Panc1 (cell line): Measurements from ENCODE around the gene GLT1D1. TPM values are rescaled to one million over a fixed set of nuclear protein-coding genes. Genes with fewer than 3 reads are reported as not detected.

Experiments used
- ATAC-seq: fragments of 200-7000 bp; cut with Tn5 transposase; 2 replicates; pipeline ENCODE4 v1.9.1; 2020; ENCODE audit warnings: mild to moderate bottlenecking, moderate library complexity
- BruUV-seq: library from RNA; stranded (reverse); fragments of 400-500 nt; replicated peaks from 2 replicates; lab custom pipeline; 2021; lab: Mats Ljungman, UMichigan
- CTCF ChIA-PET: fragments of 300-600 bp; sonication (Branson Sonifier 250); formaldehyde crosslinking; loops from one replicate; lab custom pipeline; 2022; ENCODE audit warnings: antibody characterized with exemption; lab: Charles Lee
- POLR2A ChIA-PET: fragments of 300-600 bp; sonication (Branson Sonifier 250); formaldehyde crosslinking; loops from one replicate; lab custom pipeline; 2022; ENCODE audit warnings: antibody characterized with exemption; lab: Charles Lee
- DNase-seq: peaks from one replicate; pipeline ENCODE4 v3.0.0-alpha.2; 2010; ENCODE audit warnings: low read depth, low spot score
- H3K27ac ChIP-seq: 2 replicates; pipeline ENCODE4 v1.5.1; 2011; ENCODE audit warnings: mild to moderate bottlenecking, low read length, inconsistent platforms
- H3K27me3 ChIP-seq: fragments of 200-500 bp; sonication (Bioruptor generic); 2 replicates; pipeline ENCODE4 v1.6.0; 2014; ENCODE audit warnings: low read length, inconsistent platforms; ENCODE audit not compliant: control insufficient read depth, insufficient read depth
- H3K36me3 ChIP-seq: fragments of 200-500 bp; sonication (Bioruptor generic); 2 replicates; pipeline ENCODE4 v1.5.1; 2014; ENCODE audit warnings: inconsistent platforms, mild to moderate bottlenecking, low read length, moderate library complexity; ENCODE audit not compliant: control insufficient read depth, insufficient read depth
- H3K4me1 ChIP-seq: 2 replicates; pipeline ENCODE4 v1.5.1; 2011; ENCODE audit warnings: inconsistent platforms, mild to moderate bottlenecking, low read length, moderate library complexity; ENCODE audit not compliant: control insufficient read depth, insufficient read depth
- H3K4me3 ChIP-seq, 2 experiments: 2 replicates each; pipeline ENCODE4 v1.5.1; 2011 to 2012; ENCODE audit warnings: low read depth in 2 of 2, low read length in 2 of 2, mild to moderate bottlenecking in 2 of 2, inconsistent platforms in 1 of 2, moderate library complexity in 1 of 2
- H3K9me3 ChIP-seq: fragments of 200-500 bp; sonication (Bioruptor generic); 2 replicates; pipeline ENCODE4 v1.5.1; 2014; ENCODE audit warnings: low read depth, mild to moderate bottlenecking, inconsistent platforms, low read length, moderate library complexity; ENCODE audit not compliant: control insufficient read depth, insufficient read depth
- POLR2AphosphoS5 ChIP-seq: IDR thresholded peaks from 2 replicates; pipeline ENCODE4 v1.6.1; 2012; ENCODE audit warnings: mild to moderate bottlenecking, low read depth, low read length, moderate library complexity
- SIN3A ChIP-seq: IDR thresholded peaks from 2 replicates; pipeline ENCODE4 v1.6.1; 2012; ENCODE audit warnings: low read depth, mild to moderate bottlenecking, low read length, moderate library complexity, borderline replicate concordance; ENCODE audit not compliant: insufficient read depth
- TCF7L2 ChIP-seq: IDR thresholded peaks from 2 replicates; pipeline ENCODE4 v1.6.1; 2011; ENCODE audit warnings: mild to moderate bottlenecking, low read depth, low read length, inconsistent platforms
- in situ Hi-C: cut with HindIII; loops from 2 replicates; pipeline ENCODE4 v1.10.0; 2016; ENCODE audit warnings: low sequenced_read_pairs, low pct_unique_long_range_greater_than_20kb
- intact Hi-C: fragments of 100-400 bp; cut with micrococcal nuclease; formaldehyde crosslinking; loops from one replicate; pipeline ENCODE4 v1.10.0; 2022; ENCODE audit not compliant: unreplicated experiment
- total RNA-seq: library from RNA; stranded (reverse); gene quantifications from one replicate; pipeline ENCODE4 v1.2.1, GENCODE V29; 2021; ENCODE audit not compliant: unreplicated experiment
- TF ChIP-seq, protein P1 (sequence below), 2 experiments: IDR thresholded peaks; 2 replicates each; pipeline ENCODE4 v1.6.1; 2011 to 2012; ENCODE audit warnings: low read depth in 2 of 2, control low read depth in 1 of 2, low read length in 1 of 2, mild to moderate bottlenecking in 1 of 2, moderate library complexity in 1 of 2; ENCODE audit not compliant: insufficient read depth in 1 of 2
- TF ChIP-seq, protein P2 (sequence below): fragments of 450-650 bp; IDR thresholded peaks from 2 replicates; pipeline ENCODE4 v1.5.1; 2017; ENCODE audit warnings: mild to moderate bottlenecking

GLT1D1 gene
- total RNA-seq, 1 experiment from 2014 or later = not detected

DNA sequence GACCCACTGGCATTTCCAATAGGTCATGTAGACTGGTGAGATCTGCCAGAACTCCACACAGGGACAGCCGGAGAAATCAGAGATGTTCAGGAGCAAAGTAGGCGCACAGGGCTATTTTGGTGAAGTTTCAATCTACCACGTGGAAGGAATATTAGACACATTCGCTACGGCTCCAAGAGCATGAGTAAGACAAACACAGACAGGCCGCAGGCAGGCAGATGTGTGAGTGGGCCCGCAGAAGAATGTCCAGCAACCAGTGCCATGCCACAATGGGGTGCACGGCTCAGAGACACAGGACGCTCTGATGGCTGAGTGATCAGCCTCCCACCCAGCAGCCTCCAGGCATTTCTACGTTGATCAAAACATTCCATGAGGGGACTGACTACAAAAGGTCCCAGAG is 39.9 kb upstream of the GLT1D1 start:
- Histone ChIP-seq H3K36me3 (peaks cover 5% of the 10 kb centered on the region; the same call in 1 of the 2 replicates), H3K27ac (no peak overlapping the region), H3K9me3 (no peaks in the 10 kb centered on the region), H3K27me3 (no peaks in the 10 kb centered on the region), H3K4me1 (peaks cover 12% of the 10 kb centered on the region), H3K4me3 (no peak overlapping the region)
- no TSS peak for BruUV-seq
- no peak for TF ChIP-seq SIN3A
- TF ChIP-seq, protein P1, sequence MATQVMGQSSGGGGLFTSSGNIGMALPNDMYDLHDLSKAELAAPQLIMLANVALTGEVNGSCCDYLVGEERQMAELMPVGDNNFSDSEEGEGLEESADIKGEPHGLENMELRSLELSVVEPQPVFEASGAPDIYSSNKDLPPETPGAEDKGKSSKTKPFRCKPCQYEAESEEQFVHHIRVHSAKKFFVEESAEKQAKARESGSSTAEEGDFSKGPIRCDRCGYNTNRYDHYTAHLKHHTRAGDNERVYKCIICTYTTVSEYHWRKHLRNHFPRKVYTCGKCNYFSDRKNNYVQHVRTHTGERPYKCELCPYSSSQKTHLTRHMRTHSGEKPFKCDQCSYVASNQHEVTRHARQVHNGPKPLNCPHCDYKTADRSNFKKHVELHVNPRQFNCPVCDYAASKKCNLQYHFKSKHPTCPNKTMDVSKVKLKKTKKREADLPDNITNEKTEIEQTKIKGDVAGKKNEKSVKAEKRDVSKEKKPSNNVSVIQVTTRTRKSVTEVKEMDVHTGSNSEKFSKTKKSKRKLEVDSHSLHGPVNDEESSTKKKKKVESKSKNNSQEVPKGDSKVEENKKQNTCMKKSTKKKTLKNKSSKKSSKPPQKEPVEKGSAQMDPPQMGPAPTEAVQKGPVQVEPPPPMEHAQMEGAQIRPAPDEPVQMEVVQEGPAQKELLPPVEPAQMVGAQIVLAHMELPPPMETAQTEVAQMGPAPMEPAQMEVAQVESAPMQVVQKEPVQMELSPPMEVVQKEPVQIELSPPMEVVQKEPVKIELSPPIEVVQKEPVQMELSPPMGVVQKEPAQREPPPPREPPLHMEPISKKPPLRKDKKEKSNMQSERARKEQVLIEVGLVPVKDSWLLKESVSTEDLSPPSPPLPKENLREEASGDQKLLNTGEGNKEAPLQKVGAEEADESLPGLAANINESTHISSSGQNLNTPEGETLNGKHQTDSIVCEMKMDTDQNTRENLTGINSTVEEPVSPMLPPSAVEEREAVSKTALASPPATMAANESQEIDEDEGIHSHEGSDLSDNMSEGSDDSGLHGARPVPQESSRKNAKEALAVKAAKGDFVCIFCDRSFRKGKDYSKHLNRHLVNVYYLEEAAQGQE (IDR thresholded peaks at IDR 0.05; ENCODE audit: insufficient read depth in 1 of 2, low read depth in 2 of 2, low read length in 1 of 2) = no peak
- TF ChIP-seq, protein P2, sequence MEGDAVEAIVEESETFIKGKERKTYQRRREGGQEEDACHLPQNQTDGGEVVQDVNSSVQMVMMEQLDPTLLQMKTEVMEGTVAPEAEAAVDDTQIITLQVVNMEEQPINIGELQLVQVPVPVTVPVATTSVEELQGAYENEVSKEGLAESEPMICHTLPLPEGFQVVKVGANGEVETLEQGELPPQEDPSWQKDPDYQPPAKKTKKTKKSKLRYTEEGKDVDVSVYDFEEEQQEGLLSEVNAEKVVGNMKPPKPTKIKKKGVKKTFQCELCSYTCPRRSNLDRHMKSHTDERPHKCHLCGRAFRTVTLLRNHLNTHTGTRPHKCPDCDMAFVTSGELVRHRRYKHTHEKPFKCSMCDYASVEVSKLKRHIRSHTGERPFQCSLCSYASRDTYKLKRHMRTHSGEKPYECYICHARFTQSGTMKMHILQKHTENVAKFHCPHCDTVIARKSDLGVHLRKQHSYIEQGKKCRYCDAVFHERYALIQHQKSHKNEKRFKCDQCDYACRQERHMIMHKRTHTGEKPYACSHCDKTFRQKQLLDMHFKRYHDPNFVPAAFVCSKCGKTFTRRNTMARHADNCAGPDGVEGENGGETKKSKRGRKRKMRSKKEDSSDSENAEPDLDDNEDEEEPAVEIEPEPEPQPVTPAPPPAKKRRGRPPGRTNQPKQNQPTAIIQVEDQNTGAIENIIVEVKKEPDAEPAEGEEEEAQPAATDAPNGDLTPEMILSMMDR = no peak
- TF ChIP-seq TCF7L2 = no peak
- no peak for TF ChIP-seq POLR2AphosphoS5
- DNase-seq (no peak), ATAC-seq (no peak)
- in situ Hi-C loops = no loop called here
- POLR2A ChIA-PET = no interaction called here
- intact Hi-C loops = no loop called here
- CTCF ChIA-PET = no interaction called here

DNA sequence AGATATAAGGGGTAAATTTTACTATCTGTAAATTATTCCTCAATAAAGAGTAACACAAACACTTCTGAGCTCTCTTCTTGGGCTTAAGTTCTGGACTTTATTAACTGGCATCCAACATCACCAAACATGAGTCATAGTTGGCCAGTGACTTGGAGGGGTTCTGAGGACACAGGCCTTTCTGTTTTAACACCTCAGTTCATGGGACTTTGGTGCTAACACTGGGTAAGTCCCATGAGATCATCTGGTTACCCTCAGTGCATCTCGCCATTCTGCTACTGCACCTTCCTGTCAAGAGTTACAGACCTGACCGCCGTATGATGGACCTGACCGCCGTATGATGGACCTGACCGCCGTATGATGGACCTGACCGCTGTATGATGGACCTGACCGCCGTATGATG is 39.4 kb upstream of the GLT1D1 start:
- Histone ChIP-seq H3K4me1 (peaks cover 15% of the 10 kb centered on the region), H3K27me3 (no peaks in the 10 kb centered on the region), H3K9me3 (no peaks in the 10 kb centered on the region), H3K4me3 (no peak overlapping the region), H3K36me3 (peaks cover 3% of the 10 kb centered on the region; the same call in 1 of the 2 replicates), H3K27ac (no peak overlapping the region)
- BruUV-seq = no TSS peak
- in situ Hi-C loops = no loop called here
- POLR2A ChIA-PET = no interaction called here
- no peak for DNase-seq
- CTCF ChIA-PET = no interaction called here
- no peak for ATAC-seq
- intact Hi-C loops = no loop called here
- TF ChIP-seq POLR2AphosphoS5 = no peak
- TF ChIP-seq, protein P2 = no peak
- TF ChIP-seq, protein P1 (IDR thresholded peaks at IDR 0.05; ENCODE audit: insufficient read depth in 1 of 2, low read depth in 2 of 2, low read length in 1 of 2) = no peak
- no peak for TF ChIP-seq SIN3A
- TF ChIP-seq TCF7L2 = no peak
